Inferior parietal cortex (tissue), 1 donor: ENCODE data around the gene CCDC24.

Source experiments
- DNase-seq: peaks from one replicate; pipeline ENCODE4 v3.0.0-alpha.2; 2016; ENCODE audit errors: extremely low spot score

Gene CCDC24

GRCh38 chr1:44040418-44040817 lies 49.0 kb downstream of the CCDC24 start:
- DNase-seq = no peak

- DNase-seq = no peak
Measured at GRCh38 chr1:44040846-44041245, 49.4 kb downstream of the CCDC24 start.

GRCh38 chr1:44043176-44044070 lies 52.0 kb downstream of the CCDC24 start:
- no peak for DNase-seq

- DNase-seq = no peak
Measured at GRCh38 chr1:44044071-44044801, 52.8 kb downstream of the CCDC24 start.

GRCh38 chr1:44045064-44045463 lies 53.7 kb downstream of the CCDC24 start:
- DNase-seq = no peak
